DMS79 treated with DMSO at 0.1 percent for 48 hours (cell line): ENCODE results near the gene MIPOL1.
"Not testable (repeated sequence)": the region's sequence is repeated elsewhere in the genome, so short reads cannot be mapped to it uniquely, and the experiment has no call there.

Experiments used
- DNase-seq: peaks from one replicate; lab custom pipeline; 2025; lab: John Stamatoyannopoulos, UW

MIPOL1 gene

DNA sequence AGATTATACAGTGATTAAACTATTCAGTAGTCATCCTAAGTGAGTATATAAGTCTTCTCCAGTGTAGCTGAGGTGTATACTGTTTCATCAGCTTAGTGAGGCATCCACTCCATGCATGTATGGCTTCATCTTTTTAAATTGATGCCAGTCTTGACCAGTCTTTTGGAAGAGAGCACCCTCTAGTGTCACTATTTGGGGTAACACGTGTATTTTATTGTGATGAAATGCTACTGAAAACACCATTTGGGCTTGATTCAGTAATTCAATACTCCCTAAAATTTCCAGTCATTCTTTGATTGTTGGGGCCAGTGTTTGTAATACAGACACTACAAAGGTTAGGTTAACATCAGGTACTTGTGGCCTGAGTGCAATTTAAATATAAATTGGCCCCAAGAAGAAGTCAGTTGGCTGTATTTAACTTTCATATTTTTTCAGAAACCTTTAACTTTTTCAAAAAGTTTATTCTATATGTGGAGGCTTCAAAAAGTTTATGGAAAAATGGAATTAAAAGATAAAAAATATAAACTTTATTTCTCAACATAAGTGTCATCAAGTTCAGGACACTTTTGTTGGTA, 35.3 kb downstream of the MIPOL1 start:
- peak; percentile 81 for DNase-seq

DNA sequence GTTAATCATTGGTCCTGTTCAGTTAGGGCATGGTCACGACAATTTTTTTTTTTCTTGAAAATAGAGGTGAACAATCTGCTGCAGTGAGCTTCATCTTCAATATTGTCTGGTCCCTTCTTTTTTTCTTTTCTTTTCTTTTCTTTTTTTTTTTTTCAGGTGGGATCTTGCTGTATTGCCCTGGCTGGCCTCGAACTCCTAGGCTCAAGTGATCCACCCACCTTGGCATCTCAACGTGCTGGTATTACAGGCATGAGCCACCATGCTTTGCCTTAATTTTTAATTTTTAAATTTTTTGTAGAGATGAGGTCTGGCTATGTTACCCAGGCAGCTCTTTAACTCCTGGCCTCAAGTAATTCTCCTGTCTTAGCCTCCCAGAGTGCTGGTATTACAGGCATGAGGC, 36.5 kb downstream of the MIPOL1 start:
- DNase-seq: no peak

DNA sequence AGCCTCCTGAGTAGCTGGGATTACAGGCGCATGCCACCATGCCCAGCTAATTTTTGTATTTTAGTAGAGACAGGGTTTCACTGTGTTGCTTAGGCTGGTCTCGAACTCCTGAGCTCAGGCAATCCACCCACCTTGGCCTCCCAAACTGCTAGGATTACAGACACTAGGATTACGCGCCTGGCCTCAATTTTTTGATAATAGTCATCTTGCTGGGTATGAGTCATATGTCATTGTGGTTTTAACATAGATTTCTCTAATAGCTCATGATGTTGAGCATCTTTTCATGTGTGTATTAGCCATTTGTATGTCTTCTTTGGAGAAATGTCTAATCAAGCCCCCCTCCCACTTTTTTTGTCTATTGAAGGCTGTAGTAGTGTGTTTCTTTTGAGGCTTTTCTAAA, 38.3 kb downstream of the MIPOL1 start:
- DNase-seq: not testable (repeated sequence)

DNA sequence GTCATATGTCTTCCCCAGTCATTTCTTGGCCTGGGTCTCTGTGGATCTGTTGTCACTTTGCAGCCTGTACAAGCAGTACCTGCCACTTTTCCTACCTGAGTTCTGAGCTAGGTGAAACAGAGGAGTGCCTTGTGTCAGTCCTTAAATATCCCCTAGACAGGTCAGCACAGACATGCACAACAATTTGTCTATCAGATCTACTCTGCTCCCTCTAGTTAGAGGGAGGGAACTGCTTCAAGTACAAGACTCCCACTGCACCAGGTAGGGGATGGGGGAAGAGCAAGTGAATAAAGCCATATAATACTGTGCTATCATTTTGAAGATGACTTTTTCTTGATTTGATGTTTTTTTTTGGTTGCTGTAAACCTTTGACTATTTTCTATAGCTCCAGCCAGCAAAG, 39.4 kb downstream of the MIPOL1 start:
- DNase-seq: no peak

DNA sequence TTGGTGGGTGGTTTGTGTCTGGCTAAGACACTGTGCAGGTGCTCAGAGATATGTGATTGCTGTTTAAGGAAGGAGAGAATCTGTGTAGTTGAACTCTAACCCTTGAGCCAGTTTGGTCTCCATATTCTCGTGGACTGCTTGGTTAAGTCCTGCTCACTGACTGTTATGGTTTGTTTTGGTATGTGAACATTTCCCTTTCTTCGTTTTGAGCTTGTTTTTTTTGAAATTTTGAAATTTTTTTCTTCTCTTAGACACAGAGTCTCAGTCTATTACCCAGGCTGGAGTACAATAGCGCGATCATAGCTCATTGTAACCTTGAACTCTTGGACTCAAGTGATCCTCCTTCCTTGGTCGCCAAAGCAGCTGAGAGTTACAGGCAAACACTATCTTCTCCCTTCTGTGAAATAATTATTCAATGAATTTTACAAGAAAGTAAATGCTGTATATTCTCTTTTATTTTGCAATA, 40.0 kb downstream of the MIPOL1 start:
- DNase-seq: no peak

DNA sequence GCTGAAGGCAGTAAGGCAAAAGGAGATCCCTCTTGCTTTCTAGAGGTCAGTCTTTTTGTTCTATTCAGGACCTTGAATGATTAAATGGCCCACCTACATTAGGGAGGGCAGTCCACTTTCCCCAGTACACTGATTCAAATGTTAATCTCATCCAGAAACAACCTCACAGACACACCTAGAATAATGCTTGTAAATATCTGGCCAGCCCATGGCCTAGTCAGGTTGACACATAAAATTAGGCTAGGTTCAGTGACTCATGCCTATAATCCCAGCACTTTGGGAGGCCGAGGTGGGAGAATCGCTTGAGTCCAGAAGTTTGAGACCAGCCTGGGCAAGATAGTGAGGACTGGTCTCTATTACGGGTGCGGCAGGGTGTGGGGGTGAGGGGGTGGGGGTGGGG, 43.5 kb downstream of the MIPOL1 start:
- DNase-seq: no peak

DNA sequence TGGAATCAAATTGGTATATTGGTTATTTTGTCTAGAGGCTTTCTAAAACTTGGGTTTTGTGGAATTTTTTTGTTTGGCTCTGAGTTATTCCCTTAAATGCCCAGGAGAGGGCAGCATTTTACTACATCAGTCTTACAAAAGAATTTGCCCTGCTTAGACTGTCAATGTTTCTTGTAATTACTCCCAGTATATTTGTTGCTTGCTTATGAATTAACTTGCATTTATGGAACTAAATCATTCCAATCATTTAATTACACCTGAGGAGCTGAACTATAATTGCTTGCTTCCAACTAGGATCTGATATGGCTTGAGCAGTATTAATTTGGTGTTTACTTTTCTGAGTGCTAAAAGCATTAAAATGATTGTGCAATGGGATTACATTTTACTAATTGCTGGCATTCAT, 48.7 kb downstream of the MIPOL1 start:
- DNase-seq: peak; percentile 84

DNA sequence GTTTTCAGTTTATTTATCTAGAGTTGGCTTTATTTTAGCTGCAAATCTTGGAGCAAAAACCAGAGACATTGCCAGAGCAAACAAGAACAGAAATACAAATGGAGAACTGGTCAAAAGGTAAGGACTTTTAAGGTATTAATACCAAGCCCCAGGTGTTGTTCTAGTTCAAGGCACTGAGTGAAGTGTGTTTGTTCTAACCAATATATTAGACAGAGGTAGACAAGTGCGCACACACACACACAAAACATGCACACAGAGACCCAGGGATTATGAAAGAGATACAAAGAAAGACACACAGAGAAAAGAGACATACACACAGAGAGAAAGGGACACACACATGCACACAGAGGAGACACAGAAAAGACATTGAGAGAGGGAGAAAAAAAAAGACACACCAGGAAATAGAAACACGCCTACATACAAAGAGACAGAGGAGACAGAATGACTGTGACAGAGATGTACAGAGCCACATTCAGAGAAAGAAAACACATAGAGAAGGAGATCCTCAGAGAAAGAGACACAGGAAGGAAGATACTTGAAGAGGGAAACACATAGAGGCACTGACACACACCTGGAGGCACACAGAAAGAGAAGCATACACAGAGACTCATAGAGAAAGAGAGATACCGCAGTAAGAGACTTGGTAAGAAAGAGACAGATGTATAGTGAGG, 50.2 kb downstream of the MIPOL1 start:
- no peak for DNase-seq

DNA sequence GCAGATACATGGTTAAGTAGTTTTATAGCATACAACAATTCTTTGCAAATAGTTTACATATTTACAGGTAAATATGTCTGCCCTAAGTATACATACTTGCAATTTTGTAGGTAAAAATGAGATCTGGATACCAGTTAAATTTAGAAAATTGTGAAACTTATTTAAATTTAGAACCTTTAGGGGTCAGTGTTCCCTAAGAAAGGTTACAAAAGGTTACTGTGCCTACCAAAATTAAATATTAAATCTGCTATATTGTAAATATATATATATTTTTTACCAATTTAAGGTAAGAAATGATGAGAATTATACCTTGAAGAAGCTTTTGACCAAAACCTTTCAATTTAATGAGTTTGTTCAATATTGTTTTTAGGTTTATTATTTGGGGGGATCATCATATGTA, 54.0 kb downstream of the MIPOL1 start:
- peak; percentile 31 for DNase-seq

DNA sequence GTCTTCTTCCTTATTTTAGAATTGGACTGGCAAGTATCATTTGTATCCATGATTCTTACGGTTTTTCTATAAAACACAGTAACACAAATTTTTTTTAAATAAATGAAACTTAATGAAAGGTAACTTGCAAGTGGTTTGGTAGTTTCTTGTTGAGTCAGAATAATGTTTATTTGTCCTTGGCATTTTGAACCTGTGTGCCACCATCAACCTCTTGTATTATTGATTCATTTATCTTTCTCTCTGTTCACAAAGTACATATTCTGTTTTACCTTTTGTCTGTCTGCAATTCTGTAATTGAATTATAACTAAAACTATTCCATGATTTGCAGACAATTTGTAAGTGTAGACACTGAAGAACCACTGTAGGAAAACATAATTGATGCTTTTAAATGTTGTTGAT, 54.7 kb downstream of the MIPOL1 start:
- no peak for DNase-seq

DNA sequence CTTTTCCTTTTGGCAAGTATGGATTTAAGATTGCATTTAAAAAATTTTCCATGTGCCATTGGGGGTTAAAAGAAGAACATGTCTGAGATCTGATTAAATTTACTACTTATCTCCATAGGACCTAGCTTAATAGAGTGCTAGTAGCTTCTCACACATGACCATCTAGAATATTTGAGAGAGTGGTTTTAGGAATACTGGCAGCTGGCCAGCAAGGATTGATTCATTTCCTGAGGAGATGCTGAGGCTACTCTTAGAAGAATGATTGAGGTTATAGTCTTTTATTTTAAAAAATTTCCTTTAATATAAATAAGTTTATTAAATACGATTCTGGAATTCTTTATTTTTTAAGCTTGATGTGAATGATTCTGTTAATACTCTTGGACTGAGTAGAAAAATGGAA, 56.2 kb downstream of the MIPOL1 start:
- DNase-seq: peak; percentile 55

DNA sequence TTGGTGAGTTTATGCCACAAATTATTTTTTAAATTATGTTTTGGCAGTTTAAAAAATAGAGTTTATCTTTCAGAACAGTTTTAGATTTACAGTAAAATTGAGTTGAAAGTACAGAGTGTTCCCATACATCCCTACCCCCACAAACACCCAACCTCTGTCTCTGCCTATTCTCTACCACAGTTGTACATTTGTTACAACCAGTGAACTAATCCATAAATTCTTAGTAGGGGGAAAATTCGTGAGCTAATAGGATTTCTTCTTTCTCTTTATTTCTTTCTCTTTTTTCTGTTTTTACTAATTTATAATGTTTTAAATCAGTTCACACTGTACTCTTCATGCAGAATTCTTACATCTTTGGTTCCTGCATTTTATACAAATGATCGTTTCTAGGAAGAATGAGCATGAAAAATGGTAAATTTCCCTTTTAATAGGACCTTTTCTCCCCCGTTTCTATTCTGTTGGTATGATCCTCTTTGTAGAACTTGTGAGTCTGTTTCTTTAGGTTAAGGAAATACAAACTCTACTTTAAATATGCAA, 56.7 kb downstream of the MIPOL1 start:
- no peak for DNase-seq

DNA sequence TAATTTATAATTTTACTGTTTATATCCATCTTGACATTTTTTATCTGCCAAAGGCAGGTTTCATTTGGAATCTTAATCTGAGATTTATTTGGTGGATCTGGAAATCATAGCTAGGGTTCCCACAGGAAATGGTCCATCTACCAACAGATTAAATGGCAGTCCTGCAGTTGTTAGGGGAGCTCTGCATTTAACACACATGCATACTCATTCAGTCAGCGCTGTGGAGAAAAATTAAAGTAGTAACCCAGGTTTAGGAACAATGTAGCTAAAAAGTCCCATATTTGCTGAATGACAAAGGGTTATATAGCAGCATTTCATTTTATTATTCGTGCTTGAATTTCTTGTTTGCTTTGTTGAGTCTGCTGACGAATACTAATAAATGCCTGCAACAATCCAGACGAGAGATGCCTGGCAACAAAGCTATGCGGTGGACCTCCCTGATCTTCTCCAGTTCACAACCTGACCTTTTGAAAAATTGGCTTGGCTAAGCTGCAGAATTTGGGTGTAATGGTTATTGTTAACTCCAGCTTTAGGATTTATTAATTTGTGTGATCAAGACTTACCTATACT, 59.8 kb downstream of the MIPOL1 start:
- no peak for DNase-seq

DNA sequence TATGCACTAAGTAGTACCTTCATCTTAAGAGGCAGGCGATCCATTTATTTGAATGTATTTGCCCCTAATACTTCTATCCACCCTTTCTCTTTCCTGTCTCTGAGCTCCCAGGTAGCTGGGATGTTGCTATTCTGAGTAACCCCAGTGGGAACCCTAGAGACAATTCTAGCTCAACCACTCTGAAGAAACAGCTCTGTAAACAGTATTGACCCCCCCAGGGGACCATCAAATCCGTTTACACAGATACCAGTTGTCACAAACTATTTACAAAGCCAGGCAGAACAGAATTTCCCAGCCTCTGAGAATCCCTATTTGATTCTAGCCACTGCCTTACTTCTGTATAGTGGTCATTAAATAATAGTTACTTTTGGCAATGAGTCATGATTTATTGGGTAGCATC, 64.9 kb downstream of the MIPOL1 start:
- no peak for DNase-seq

DNA sequence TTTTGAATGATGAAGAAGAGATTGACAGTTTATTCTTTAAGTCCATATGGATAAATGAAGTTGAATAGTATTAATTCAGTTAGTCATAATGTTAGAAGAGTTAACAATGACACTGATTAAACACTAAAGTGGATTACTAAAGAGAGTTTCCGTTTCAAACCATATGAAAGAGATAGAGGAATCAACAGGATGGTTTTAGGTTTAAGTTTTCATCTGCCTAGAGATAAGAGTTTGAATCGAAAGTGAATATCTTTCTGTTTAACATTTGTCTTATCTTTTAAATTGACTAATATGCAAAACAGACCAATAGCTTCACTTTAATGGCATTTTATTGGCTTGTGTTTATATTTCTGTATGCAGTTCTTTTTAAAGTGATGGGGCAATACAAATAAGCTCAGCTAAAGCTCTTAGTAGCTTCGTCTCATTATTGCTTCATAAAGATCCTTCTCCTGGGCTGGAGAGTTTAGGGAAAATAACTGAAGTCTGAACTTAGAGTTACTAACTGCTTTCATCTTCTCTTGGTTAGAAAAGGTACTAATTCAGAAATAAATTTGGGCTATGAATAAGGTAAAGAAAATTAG, 66.0 kb downstream of the MIPOL1 start:
- no peak for DNase-seq

DNA sequence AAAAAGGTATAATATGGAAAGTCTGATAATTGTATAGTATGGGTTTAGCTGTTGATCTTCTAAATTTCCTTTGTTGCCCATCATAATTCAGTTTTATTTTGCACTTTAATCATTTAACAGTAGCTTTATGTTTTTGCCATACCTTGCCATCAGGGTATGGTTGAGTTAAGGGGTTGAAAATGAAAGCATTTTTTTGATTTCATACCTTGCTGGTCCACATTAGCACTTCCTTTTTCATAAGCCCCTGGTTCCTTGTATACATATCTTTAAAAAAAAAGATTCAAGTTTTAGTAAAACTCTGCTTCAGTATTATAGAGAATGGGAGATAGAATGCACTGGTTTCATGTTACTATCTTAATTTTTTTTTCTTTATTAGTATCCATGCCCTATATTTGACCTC, 71.1 kb downstream of the MIPOL1 start:
- no peak for DNase-seq

DNA sequence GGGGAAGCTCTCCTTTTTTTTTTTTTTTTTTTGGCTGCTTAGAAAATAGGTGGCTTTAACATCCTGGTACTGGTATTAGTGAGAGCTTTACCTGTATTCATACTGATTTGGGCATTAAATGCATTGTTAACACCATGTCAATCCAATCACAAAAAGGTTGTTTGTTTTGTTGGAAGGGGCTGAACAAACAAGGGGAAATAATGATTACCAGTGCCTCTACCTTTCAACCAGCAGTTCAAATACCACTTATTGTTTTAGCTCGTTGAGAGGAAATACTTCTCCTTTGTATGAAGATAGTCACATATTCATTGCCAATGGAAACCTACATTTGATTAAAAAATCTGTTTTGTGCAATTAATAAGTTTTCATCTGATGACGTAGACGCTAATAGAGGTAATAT, 72.9 kb downstream of the MIPOL1 start:
- DNase-seq: no peak

DNA sequence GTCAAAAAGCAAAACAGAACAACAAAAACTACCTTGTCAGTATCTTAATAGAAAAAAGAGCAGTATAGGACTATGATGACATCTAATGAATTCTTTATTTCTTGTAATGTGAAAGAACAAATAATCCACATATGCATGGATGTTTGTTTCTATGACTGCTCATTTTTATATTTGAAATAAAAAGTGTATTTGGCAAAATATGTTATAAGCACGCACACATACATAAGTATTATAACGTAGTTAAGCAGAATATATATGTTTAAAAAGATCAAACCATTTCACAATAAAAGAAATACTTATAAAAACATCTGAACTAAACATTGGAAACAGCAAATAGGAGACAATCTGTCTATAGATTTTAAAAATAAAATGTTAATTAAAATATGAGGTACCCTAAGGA, 74.8 kb downstream of the MIPOL1 start:
- no peak for DNase-seq

DNA sequence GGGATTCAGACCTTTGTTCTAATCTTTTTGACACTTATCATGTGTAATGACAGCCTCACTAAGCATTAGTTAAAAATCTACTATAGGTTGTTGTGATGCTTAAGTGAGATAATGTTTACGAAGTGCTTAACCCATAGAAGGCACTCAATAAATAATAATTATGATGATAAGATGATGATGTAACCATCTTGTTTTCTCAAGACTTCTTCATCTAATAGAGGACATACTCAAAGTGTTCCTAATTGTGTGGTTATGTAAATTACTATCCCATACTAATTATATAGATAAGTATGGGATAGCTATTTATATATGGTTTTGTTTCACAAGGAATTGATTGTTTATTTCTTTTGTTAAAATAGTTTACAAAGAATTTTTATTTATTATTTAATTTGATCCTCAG, 76.9 kb downstream of the MIPOL1 start:
- DNase-seq: no peak

DNA sequence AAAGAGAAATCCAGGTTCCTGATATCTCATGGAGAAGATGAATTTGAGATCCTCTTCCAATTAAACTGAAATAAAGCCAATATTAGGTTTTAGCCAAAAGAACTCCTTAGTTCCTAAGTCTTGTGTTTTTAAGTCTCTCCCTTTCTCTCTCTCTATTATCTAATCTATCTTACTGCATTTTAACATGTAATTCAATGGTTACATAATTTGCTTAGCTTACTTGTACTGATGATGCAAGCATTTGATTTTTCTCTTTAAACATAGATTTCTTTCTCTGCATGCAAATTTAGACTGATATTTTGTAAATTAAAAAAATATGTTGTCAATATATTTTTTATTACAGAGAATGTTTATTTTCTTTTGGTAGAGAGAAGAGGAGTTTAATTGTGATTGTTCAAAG, 78.2 kb downstream of the MIPOL1 start:
- no peak for DNase-seq

DNA sequence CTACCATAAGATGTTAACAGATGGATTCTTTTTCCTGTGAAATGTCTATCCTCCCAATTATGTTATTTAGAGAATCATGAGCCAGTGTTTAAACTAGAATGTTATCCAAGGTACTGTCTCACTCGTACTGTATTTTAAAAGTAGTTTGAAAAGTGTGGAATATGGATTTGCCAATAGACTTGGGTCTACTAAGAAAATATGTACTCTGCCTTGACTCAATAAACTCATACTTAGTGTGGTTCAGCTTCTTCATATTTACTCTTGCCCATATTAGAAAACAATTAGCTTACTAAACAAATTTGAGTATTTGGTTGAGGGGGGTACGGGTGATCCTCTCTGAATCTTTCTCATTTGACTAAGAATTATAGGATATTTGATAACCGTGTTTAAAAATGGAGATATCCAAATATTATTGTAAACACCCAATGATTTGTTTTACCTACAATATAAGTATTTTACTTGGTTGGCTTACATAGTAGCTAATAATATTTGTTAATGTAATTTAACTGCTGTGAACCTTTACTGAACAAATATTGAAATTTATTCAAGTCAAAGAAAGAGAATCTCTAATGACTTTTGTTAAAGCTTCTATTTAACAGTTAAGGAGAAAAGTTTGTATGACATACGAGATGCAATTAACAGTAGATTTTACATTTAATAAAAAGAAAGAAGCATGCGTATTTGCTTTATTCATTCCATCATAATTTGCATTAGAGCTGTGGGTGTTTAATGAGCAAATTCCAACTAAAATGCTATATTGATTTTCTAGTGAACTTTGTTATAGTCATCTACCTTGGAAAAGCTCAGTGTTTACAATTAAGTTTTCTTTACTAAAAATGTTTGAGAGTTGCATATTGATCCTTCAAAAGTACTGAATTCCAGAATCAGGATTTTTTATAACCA, 81.2 kb downstream of the MIPOL1 start:
- DNase-seq: no peak

DNA sequence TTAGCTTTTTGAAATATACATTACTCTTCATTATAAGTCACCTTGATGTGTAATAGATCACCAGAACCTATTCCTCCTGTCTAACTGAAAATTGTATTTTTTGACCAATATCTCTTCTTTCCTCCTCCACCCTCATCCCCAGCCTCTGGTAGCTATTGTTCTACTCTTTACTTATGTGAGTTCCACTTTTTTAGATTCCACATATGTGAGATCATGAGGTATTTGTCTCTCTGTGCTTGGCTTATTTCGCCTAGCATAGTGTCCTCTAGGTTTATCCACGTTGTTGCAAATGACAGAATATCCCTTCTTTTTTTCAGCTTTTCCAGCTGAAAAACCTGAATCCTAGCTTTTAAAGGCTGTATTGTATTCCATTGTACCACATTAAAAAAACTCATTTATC, 82.1 kb downstream of the MIPOL1 start:
- no peak for DNase-seq
